Lower lobe of right lung (tissue), 2 donors: ENCODE measurements around the gene CALN1. TPM values are rescaled to one million over a fixed set of nuclear protein-coding genes. Genes with fewer than 3 reads are reported as not detected.

ENCODE experiments used
- ATAC-seq, 2 donors: fragments of 200-7000 bp; cut with Tn5 transposase; one replicate each; pipeline ENCODE4 v1.9.1; 2020 to 2022; ENCODE audit warnings: mild to moderate bottlenecking in 2 of 2, moderate library complexity in 2 of 2
- DNase-seq: peaks from one replicate; pipeline ENCODE4 v3.0.0-alpha.2; 2020
- H3K27ac ChIP-seq: fragments of 200-600 bp; one replicate; pipeline ENCODE4 v1.8.0; 2022
- H3K27me3 ChIP-seq: fragments of 200-600 bp; one replicate; pipeline ENCODE4 v1.8.0; 2022; ENCODE audit warnings: low read depth
- H3K36me3 ChIP-seq: fragments of 200-600 bp; one replicate; pipeline ENCODE4 v1.8.0; 2022; ENCODE audit warnings: mild to moderate bottlenecking
- H3K4me1 ChIP-seq: fragments of 200-600 bp; one replicate; pipeline ENCODE4 v1.8.0; 2022
- H3K4me3 ChIP-seq: fragments of 200-600 bp; one replicate; pipeline ENCODE4 v1.8.0; 2022; ENCODE audit warnings: mild to moderate bottlenecking
- H3K9me3 ChIP-seq: fragments of 200-600 bp; one replicate; pipeline ENCODE4 v1.8.0; 2022
- CTCF ChIP-seq: fragments of 200-600 bp; IDR thresholded peaks from one replicate; pipeline ENCODE4 v1.8.0; 2022; ENCODE audit warnings: antibody characterized with exemption, mild to moderate bottlenecking
- intact Hi-C: fragments of 100-400 bp; cut with DNase I; formaldehyde crosslinking; loops from one replicate; pipeline ENCODE4 v1.11.0; 2022
- total RNA-seq: library from RNA; stranded (reverse); fragmentation: NEBNext Ultra II Directional; extraction: Animal tissue kit (Norgen Biotek cat#: 25700); gene quantifications from one replicate; pipeline ENCODE4 v1.2.1, GENCODE V29; 2021
- donor health status: DM: no; HTN: yes; CAD: no; lungs with severe emphysema.

The CALN1 gene
- total RNA-seq, 1 donor from 2014 or later = not detected

- ATAC-seq (no peak), DNase-seq (no peak)
- Histone ChIP-seq H3K9me3 (no peaks in the 10 kb centered on the region), H3K4me1 (no peaks in the 10 kb centered on the region), H3K27me3 (no peaks in the 10 kb centered on the region), H3K4me3 (no peak overlapping the region), H3K36me3 (no peaks in the 10 kb centered on the region), H3K27ac (no peak overlapping the region)
- intact Hi-C loops = no loop called here
- TF ChIP-seq CTCF = no peak
Observed at GRCh38 chr7:72403458-72404076, 8.6 kb downstream of the CALN1 start.

- Histone ChIP-seq H3K9me3 (no peaks in the 10 kb centered on the region), H3K36me3 (no peaks in the 10 kb centered on the region), H3K27ac (no peak overlapping the region), H3K27me3 (no peaks in the 10 kb centered on the region), H3K4me3 (no peak overlapping the region), H3K4me1 (no peaks in the 10 kb centered on the region)
- no peak for DNase-seq
- no peak for ATAC-seq
- intact Hi-C loops = no loop called here
- no peak for TF ChIP-seq CTCF
Observed at GRCh38 chr7:72394016-72394415, 18.1 kb downstream of the CALN1 start.

GRCh38 chr7:72391821-72392377 is 20.2 kb downstream of the CALN1 start:
- H3K4me3 ChIP-seq = no peak overlapping the region
- no peak for ATAC-seq
- TF ChIP-seq CTCF = no peak
- H3K27me3 ChIP-seq = no peaks in the 10 kb centered on the region
- no peaks in the 10 kb centered on the region for H3K9me3 ChIP-seq
- H3K36me3 ChIP-seq = no peaks in the 10 kb centered on the region
- intact Hi-C loops = no loop called here
- no peak overlapping the region for H3K27ac ChIP-seq
- no peaks in the 10 kb centered on the region for H3K4me1 ChIP-seq
- no peak for DNase-seq

GRCh38 chr7:72386118-72386517 is 26.0 kb downstream of the CALN1 start:
- H3K4me1 ChIP-seq = no peaks in the 10 kb centered on the region
- H3K9me3 ChIP-seq = no peaks in the 10 kb centered on the region
- H3K4me3 ChIP-seq = no peak overlapping the region
- ATAC-seq = no peak
- H3K27ac ChIP-seq = no peak overlapping the region
- TF ChIP-seq CTCF = no peak
- no peaks in the 10 kb centered on the region for H3K27me3 ChIP-seq
- H3K36me3 ChIP-seq = no peaks in the 10 kb centered on the region
- no peak for DNase-seq
- intact Hi-C loops = no loop called here

- DNase-seq (no peak), ATAC-seq (no peak)
- Histone ChIP-seq H3K36me3 (no peaks in the 10 kb centered on the region), H3K4me3 (no peak overlapping the region), H3K27ac (no peak overlapping the region), H3K4me1 (no peaks in the 10 kb centered on the region), H3K27me3 (no peaks in the 10 kb centered on the region), H3K9me3 (no peaks in the 10 kb centered on the region)
- no peak for TF ChIP-seq CTCF
- intact Hi-C loops = no loop called here
Observed at GRCh38 chr7:72362246-72362645, 49.9 kb downstream of the CALN1 start.
